Measurements from ENCODE around the gene RPTOR. TPM values are rescaled to one million over a fixed set of nuclear protein-coding genes. Genes with fewer than 3 reads are reported as not detected.
"Not testable (repeated sequence)": the region's sequence is repeated elsewhere in the genome, so short reads cannot be mapped to it uniquely, and the experiment has no call there.

The RPTOR gene
- total RNA-seq, 3 donors from 2014 or later, result 21.4 to 27.5 (median 23.6) TPM

GRCh38 chr17:80814491-80814890, 269.9 kb downstream of the RPTOR start:
- no peak for DNase-seq (ENCODE audit: low spot score in 2 of 2)
- H3K27ac ChIP-seq, result no peak overlapping the region
- TF ChIP-seq CTCF (IDR thresholded peaks at IDR 0.05) (no peak), POLR2A (IDR thresholded peaks at IDR 0.05) (no peak), POLR2AphosphoS5 (IDR thresholded peaks at IDR 0.05) (no peak)
- H3K4me1 ChIP-seq, result no peaks in the 10 kb centered on the region
- no peaks in the 10 kb centered on the region for H3K27me3 ChIP-seq
- no peaks in the 10 kb centered on the region for H3K36me3 ChIP-seq
- no peaks in the 10 kb centered on the region for H3K9me3 ChIP-seq
- H3K4me3 ChIP-seq, result no peak overlapping the region
- intact Hi-C loops (cut with DNase I; ENCODE audit: low total_unique reads), result no loop called here

GRCh38 chr17:80815151-80815681, 270.6 kb downstream of the RPTOR start:
- intact Hi-C loops (cut with DNase I; ENCODE audit: low total_unique reads), result no loop called here
- no peak for TF ChIP-seq CTCF (IDR thresholded peaks at IDR 0.05)
- no peak for TF ChIP-seq POLR2AphosphoS5 (IDR thresholded peaks at IDR 0.05)
- no peak for TF ChIP-seq POLR2A (IDR thresholded peaks at IDR 0.05)
- no peak for DNase-seq (ENCODE audit: low spot score in 2 of 2)
- H3K27ac ChIP-seq, result no peak overlapping the region
- no peak overlapping the region for H3K4me3 ChIP-seq
- no peaks in the 10 kb centered on the region for H3K36me3 ChIP-seq
- no peaks in the 10 kb centered on the region for H3K9me3 ChIP-seq
- no peaks in the 10 kb centered on the region for H3K27me3 ChIP-seq
- H3K4me1 ChIP-seq, result no peaks in the 10 kb centered on the region

DNA sequence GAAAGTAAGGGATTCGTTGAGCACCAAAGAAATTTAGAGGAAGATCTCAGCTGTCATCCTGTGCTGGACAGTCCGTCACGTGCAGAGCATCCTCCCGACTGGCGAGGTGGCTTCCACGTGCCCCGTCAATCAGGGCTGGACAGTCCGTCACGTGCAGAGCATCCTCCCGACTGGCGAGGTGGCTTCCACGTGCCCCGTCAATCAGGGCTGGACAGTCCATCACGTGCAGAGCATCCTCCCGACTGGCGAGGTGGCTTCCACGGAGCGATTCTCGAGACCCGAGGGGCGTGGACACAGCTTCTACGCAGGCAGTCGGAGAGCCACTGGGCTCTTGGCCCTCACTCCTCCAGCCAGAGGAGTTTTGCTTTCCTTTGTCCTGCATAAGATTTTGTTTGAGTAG, 271.1 kb downstream of the RPTOR start:
- H3K4me3 ChIP-seq; intact Hi-C loops (cut with DNase I; ENCODE audit: low total_unique reads); H3K9me3 ChIP-seq; DNase-seq (ENCODE audit: low spot score in 2 of 2); H3K36me3 ChIP-seq; H3K27ac ChIP-seq; H3K27me3 ChIP-seq; H3K4me1 ChIP-seq: not testable (repeated sequence)

GRCh38 chr17:80816241-80817103, 271.8 kb downstream of the RPTOR start:
- no peak for TF ChIP-seq POLR2AphosphoS5 (IDR thresholded peaks at IDR 0.05)
- TF ChIP-seq POLR2A (IDR thresholded peaks at IDR 0.05), result no peak
- TF ChIP-seq CTCF (IDR thresholded peaks at IDR 0.05), result no peak
- Histone ChIP-seq H3K4me3 (no peak overlapping the region), H3K4me1 (no peaks in the 10 kb centered on the region), H3K36me3 (no peaks in the 10 kb centered on the region), H3K27me3 (no peaks in the 10 kb centered on the region), H3K27ac (no peak overlapping the region), H3K9me3 (no peaks in the 10 kb centered on the region)
- DNase-seq (ENCODE audit: low spot score in 2 of 2), result peak in 1 of 2 donors; percentile 45
- intact Hi-C loops (cut with DNase I; ENCODE audit: low total_unique reads), result no loop called here

GRCh38 chr17:80817321-80817845, 272.7 kb downstream of the RPTOR start:
- Histone ChIP-seq H3K4me3 (no peak overlapping the region), H3K27me3 (no peaks in the 10 kb centered on the region), H3K4me1 (no peaks in the 10 kb centered on the region), H3K9me3 (no peaks in the 10 kb centered on the region), H3K36me3 (no peaks in the 10 kb centered on the region), H3K27ac (no peak overlapping the region)
- intact Hi-C loops (cut with DNase I; ENCODE audit: low total_unique reads), result no loop called here
- DNase-seq (ENCODE audit: low spot score in 2 of 2), result no peak
- TF ChIP-seq CTCF (IDR thresholded peaks at IDR 0.05) (no peak), POLR2A (IDR thresholded peaks at IDR 0.05) (no peak), POLR2AphosphoS5 (IDR thresholded peaks at IDR 0.05) (no peak)
